Chondrocyte (in vitro differentiated cells): ENCODE results near the gene DAPK1. TPM values are rescaled to one million over a fixed set of nuclear protein-coding genes. Genes with fewer than 3 reads are reported as not detected.

Source experiments
- DNase-seq: peaks from one replicate; pipeline ENCODE4 v3.0.0; 2021; ENCODE audit warnings: mixed read lengths, low spot score
- H3K27ac Mint-ChIP-seq: one replicate; pipeline ENCODE4 v1.8.0; 2021; ENCODE audit warnings: mild to moderate bottlenecking, moderate library complexity, mixed read lengths; ENCODE audit not compliant: unreplicated experiment
- H3K27me3 Mint-ChIP-seq: 2 replicates; pipeline ENCODE4 v1.8.0; 2021; ENCODE audit warnings: low read depth, mixed read lengths
- H3K36me3 Mint-ChIP-seq: 2 replicates; pipeline ENCODE4 v1.8.0; 2021; ENCODE audit warnings: low read depth, mixed read lengths
- H3K4me1 Mint-ChIP-seq: 2 replicates; pipeline ENCODE4 v1.8.0; 2021; ENCODE audit warnings: low read depth, mild to moderate bottlenecking, mixed read lengths
- H3K4me3 Mint-ChIP-seq: one replicate; pipeline ENCODE4 v1.8.0; 2021; ENCODE audit warnings: mild to moderate bottlenecking, moderate library complexity, mixed read lengths; ENCODE audit not compliant: unreplicated experiment
- H3K9me3 Mint-ChIP-seq: 2 replicates; pipeline ENCODE4 v1.8.0; 2021; ENCODE audit warnings: low read depth, mixed read lengths
- CTCF ChIP-seq: fragments of 200-600 bp; sonication (generic); IDR thresholded peaks from 2 replicates; pipeline ENCODE4 v1.5.0; 2021; ENCODE audit warnings: antibody characterized with exemption, mild to moderate bottlenecking, moderate library complexity
- total RNA-seq: library from RNA; stranded (reverse); gene quantifications from 3 replicates; pipeline ENCODE4 v1.2.1, GENCODE V29; 2021

Gene DAPK1
- total RNA-seq, 1 donor from 2014 or later: 87.9 TPM

GRCh38 chr9:87602933-87603643 is 105.4 kb downstream of the DAPK1 start:
- Mint-ChIP-seq H3K9me3 (no peaks in the 10 kb centered on the region), H3K36me3 (peaks cover 6% of the 10 kb centered on the region), H3K27ac (no peak overlapping the region)

GRCh38 chr9:87603854-87604490 is 106.3 kb downstream of the DAPK1 start:
- no peak for TF ChIP-seq CTCF
- Mint-ChIP-seq H3K27ac (no peak overlapping the region), H3K27me3 (no peaks in the 10 kb centered on the region), H3K4me3 (no peak overlapping the region), H3K36me3 (peaks cover 6% of the 10 kb centered on the region), H3K9me3 (no peaks in the 10 kb centered on the region), H3K4me1 (peaks cover 91% of the 10 kb centered on the region)
- DNase-seq: no peak

More at GRCh38 chr9:87602933-87603643, 105.4 kb downstream of the DAPK1 start:
- H3K4me3 Mint-ChIP-seq: no peak overlapping the region
- TF ChIP-seq CTCF: no peak
- no peak for DNase-seq
- H3K4me1 Mint-ChIP-seq: peaks cover 88% of the 10 kb centered on the region
- no peaks in the 10 kb centered on the region for H3K27me3 Mint-ChIP-seq

- Mint-ChIP-seq H3K9me3 (no peaks in the 10 kb centered on the region), H3K27ac (peak overlapping the region; percentile 98), H3K4me3 (no peak overlapping the region), H3K36me3 (peaks cover 6% of the 10 kb centered on the region), H3K4me1 (peaks cover 91% of the 10 kb centered on the region), H3K27me3 (no peaks in the 10 kb centered on the region)
- DNase-seq: no peak
- TF ChIP-seq CTCF: no peak
Observed at GRCh38 chr9:87604886-87605588, 107.4 kb downstream of the DAPK1 start.

- Mint-ChIP-seq H3K27me3 (no peaks in the 10 kb centered on the region), H3K27ac (peak overlapping the region; percentile 98), H3K9me3 (no peaks in the 10 kb centered on the region), H3K4me1 (peaks cover 91% of the 10 kb centered on the region), H3K36me3 (peaks cover 6% of the 10 kb centered on the region), H3K4me3 (no peak overlapping the region)
- DNase-seq: no peak
- no peak for TF ChIP-seq CTCF
Observed at GRCh38 chr9:87605676-87606075, 108.0 kb downstream of the DAPK1 start.

- Mint-ChIP-seq H3K27ac (peak overlapping the region; percentile 98), H3K36me3 (peaks cover 8% of the 10 kb centered on the region), H3K9me3 (no peaks in the 10 kb centered on the region), H3K27me3 (no peaks in the 10 kb centered on the region), H3K4me3 (peak overlapping the region; percentile 12), H3K4me1 (peaks cover 93% of the 10 kb centered on the region)
- no peak for TF ChIP-seq CTCF
- DNase-seq: no peak
Observed at GRCh38 chr9:87606841-87607521, 109.3 kb downstream of the DAPK1 start.
